SK-N-SH treated with all-trans-retinoic acid at 6 μM for 48 hours (cell line): ENCODE results near the gene PLCB4.

Source experiments
- ATAC-seq: fragments of 200-7000 bp; cut with Tn5 transposase; 3 replicates; pipeline ENCODE4 v1.9.1; 2020; ENCODE audit warnings: mild to moderate bottlenecking, moderate library complexity
- ARNTL ChIP-seq: fragments of 450-650 bp; formaldehyde crosslinking; IDR thresholded peaks from 2 replicates; pipeline ENCODE4 v1.5.0; 2020; ENCODE audit warnings: low read depth, mild to moderate bottlenecking, moderate library complexity, borderline replicate concordance
- BACH2 ChIP-seq: fragments of 250-450 bp; sonication (Bioruptor Pico); IDR thresholded peaks from 2 replicates; pipeline ENCODE4 v1.9.0; 2021; ENCODE audit warnings: mild to moderate bottlenecking, borderline replicate concordance
- ESRRG ChIP-seq: fragments of 250-450 bp; sonication (Bioruptor Pico); IDR thresholded peaks from 2 replicates; pipeline ENCODE4 v1.6.1; 2021; ENCODE audit warnings: mild to moderate bottlenecking
- GLIS3 ChIP-seq: fragments of 250-450 bp; sonication (Bioruptor Pico); IDR thresholded peaks from 2 replicates; pipeline ENCODE4 v1.5.0; 2020; ENCODE audit warnings: mild to moderate bottlenecking, moderate library complexity
- ISL1 ChIP-seq: fragments of 250-450 bp; sonication (Bioruptor Pico); IDR thresholded peaks from 2 replicates; pipeline ENCODE4 v2.1.2; 2022; ENCODE audit warnings: mild to moderate bottlenecking, moderate library complexity
- OSR1 ChIP-seq: fragments of 250-450 bp; sonication (Bioruptor Pico); IDR thresholded peaks from 2 replicates; pipeline ENCODE4 v1.8.0; 2022; ENCODE audit warnings: moderate library complexity, mild to moderate bottlenecking, inconsistent platforms
- PATZ1 ChIP-seq: fragments of 250-450 bp; sonication (Bioruptor Pico); IDR thresholded peaks from 2 replicates; pipeline ENCODE4 v1.8.0; 2020; ENCODE audit warnings: mild to moderate bottlenecking, moderate library complexity, borderline replicate concordance
- PPARA ChIP-seq: fragments of 250-450 bp; sonication (Bioruptor Pico); IDR thresholded peaks from 2 replicates; pipeline ENCODE4 v1.5.0; 2020; ENCODE audit warnings: mild to moderate bottlenecking, borderline replicate concordance
- RARB ChIP-seq: fragments of 250-450 bp; sonication (Bioruptor Pico); IDR thresholded peaks from 2 replicates; pipeline ENCODE4 v1.8.0; 2021; ENCODE audit warnings: mild to moderate bottlenecking, moderate library complexity
- SNAI2 ChIP-seq: fragments of 250-450 bp; sonication (Bioruptor Pico); IDR thresholded peaks from 2 replicates; pipeline ENCODE4 v1.5.0; 2020; ENCODE audit warnings: mild to moderate bottlenecking, moderate library complexity
- TCF4 ChIP-seq: fragments of 250-450 bp; sonication (Bioruptor Pico); IDR thresholded peaks from 2 replicates; pipeline ENCODE4 v1.8.0; 2021; ENCODE audit warnings: mild to moderate bottlenecking, moderate library complexity, borderline replicate concordance
- ZC3H10 ChIP-seq: fragments of 250-450 bp; sonication (Bioruptor Pico); IDR thresholded peaks from 2 replicates; pipeline ENCODE4 v1.5.1; 2021; ENCODE audit warnings: mild to moderate bottlenecking, moderate library complexity
- ZFP3 ChIP-seq: fragments of 250-450 bp; sonication (Bioruptor Pico); IDR thresholded peaks from 2 replicates; pipeline ENCODE4 v1.5.0; 2020; ENCODE audit warnings: mild to moderate bottlenecking, moderate library complexity
- ZFP30 ChIP-seq: fragments of 450-650 bp; formaldehyde crosslinking; IDR thresholded peaks from 2 replicates; pipeline ENCODE4 v1.5.0; 2022; ENCODE audit warnings: mild to moderate bottlenecking, moderate library complexity
- ZNF565 ChIP-seq: fragments of 450-650 bp; formaldehyde crosslinking; conservative IDR thresholded peaks from 2 replicates; pipeline ENCODE4 v1.5.0; 2020; ENCODE audit warnings: low read depth, mild to moderate bottlenecking, moderate library complexity
- ZNF70 ChIP-seq: fragments of 450-650 bp; formaldehyde crosslinking; IDR thresholded peaks from 2 replicates; pipeline ENCODE4 v1.5.0; 2020; ENCODE audit warnings: mild to moderate bottlenecking, moderate library complexity
- ZNF8 ChIP-seq: fragments of 450-650 bp; formaldehyde crosslinking; IDR thresholded peaks from 2 replicates; pipeline ENCODE4 v1.5.0; 2020; ENCODE audit warnings: mild to moderate bottlenecking, moderate library complexity
- TF ChIP-seq, protein P1 (sequence below): fragments of 250-450 bp; sonication (Bioruptor Pico); IDR thresholded peaks from 2 replicates; pipeline ENCODE4 v1.5.1; 2021; ENCODE audit warnings: mild to moderate bottlenecking, moderate library complexity
- TF ChIP-seq, protein P2 (sequence below): fragments of 250-450 bp; sonication (Bioruptor Pico); IDR thresholded peaks from 2 replicates; pipeline ENCODE4 v1.8.0; 2021; ENCODE audit warnings: low read depth, mild to moderate bottlenecking, moderate library complexity, borderline replicate concordance
- TF ChIP-seq, protein P3 (sequence below): fragments of 250-450 bp; sonication (Bioruptor Pico); IDR thresholded peaks from 2 replicates; pipeline ENCODE4 v1.5.1; 2020; ENCODE audit warnings: low read depth, mild to moderate bottlenecking, moderate library complexity

Gene PLCB4

GRCh38 chr20:9517297-9518162, 448.6 kb downstream of the PLCB4 start:
- ATAC-seq: no peak
- TF ChIP-seq ZNF70 (CRISPR knock-in tag): no peak
- no peak for TF ChIP-seq ZFP30
- no peak for TF ChIP-seq ZNF8 (CRISPR knock-in tag)
- no peak for TF ChIP-seq TCF4
- TF ChIP-seq ISL1: no peak
- TF ChIP-seq RARB: no peak
- TF ChIP-seq, protein P1, sequence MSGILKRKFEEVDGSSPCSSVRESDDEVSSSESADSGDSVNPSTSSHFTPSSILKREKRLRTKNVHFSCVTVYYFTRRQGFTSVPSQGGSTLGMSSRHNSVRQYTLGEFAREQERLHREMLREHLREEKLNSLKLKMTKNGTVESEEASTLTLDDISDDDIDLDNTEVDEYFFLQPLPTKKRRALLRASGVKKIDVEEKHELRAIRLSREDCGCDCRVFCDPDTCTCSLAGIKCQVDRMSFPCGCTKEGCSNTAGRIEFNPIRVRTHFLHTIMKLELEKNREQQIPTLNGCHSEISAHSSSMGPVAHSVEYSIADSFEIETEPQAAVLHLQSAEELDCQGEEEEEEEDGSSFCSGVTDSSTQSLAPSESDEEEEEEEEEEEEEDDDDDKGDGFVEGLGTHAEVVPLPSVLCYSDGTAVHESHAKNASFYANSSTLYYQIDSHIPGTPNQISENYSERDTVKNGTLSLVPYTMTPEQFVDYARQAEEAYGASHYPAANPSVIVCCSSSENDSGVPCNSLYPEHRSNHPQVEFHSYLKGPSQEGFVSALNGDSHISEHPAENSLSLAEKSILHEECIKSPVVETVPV: no peak
- TF ChIP-seq ESRRG: no peak
- no peak for TF ChIP-seq ARNTL (CRISPR knock-in tag)
- no peak for TF ChIP-seq SNAI2 (CRISPR knock-in tag)
- TF ChIP-seq, protein P2, sequence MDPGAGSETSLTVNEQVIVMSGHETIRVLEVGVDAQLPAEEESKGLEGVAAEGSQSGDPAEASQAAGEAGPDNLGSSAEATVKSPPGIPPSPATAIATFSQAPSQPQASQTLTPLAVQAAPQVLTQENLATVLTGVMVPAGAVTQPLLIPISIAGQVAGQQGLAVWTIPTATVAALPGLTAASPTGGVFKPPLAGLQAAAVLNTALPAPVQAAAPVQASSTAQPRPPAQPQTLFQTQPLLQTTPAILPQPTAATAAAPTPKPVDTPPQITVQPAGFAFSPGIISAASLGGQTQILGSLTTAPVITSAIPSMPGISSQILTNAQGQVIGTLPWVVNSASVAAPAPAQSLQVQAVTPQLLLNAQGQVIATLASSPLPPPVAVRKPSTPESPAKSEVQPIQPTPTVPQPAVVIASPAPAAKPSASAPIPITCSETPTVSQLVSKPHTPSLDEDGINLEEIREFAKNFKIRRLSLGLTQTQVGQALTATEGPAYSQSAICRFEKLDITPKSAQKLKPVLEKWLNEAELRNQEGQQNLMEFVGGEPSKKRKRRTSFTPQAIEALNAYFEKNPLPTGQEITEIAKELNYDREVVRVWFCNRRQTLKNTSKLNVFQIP (CRISPR knock-in tag): no peak
- TF ChIP-seq ZFP3 (CRISPR knock-in tag): no peak
- TF ChIP-seq PATZ1: no peak
- no peak for TF ChIP-seq OSR1 (CRISPR knock-in tag)
- TF ChIP-seq ZC3H10 (CRISPR knock-in tag): no peak
- TF ChIP-seq BACH2: no peak
- TF ChIP-seq, all 23 proteins: peak for 0

DNA sequence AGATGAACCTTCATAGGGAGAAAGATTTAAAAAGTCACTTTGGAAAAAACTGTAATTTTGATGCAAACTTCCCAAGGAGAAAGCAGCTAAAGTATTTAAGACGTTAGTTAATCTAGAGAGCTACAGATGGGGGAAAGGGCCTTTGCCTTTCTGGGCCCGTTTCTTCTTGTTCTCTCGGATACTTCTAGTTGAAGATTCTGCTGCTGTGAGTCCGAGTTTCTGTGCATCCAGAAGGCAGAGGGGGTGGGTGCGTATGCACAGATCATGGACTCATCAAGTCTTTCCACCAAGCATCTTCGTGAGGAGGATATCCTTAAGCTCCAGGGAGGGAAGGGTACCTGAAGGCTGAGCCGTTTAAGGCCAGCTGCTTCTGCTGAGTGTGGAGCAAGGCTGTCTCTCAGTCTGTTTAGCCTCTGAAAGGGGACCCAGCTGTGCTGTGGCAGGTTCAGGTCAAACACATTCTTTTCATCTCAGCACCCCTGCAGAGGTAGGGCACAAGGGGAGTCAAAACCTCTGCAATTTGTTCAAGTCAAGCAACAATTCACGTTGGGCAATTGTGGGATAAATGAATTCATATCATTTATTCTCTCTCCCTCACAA, 449.8 kb downstream of the PLCB4 start:
- TF ChIP-seq ESRRG (no peak), SNAI2 (CRISPR knock-in tag) (no peak), GLIS3 (no peak), ARNTL (CRISPR knock-in tag) (no peak), BACH2 (no peak), ZNF8 (CRISPR knock-in tag) (no peak), PPARA (CRISPR knock-in tag) (no peak), PATZ1 (no peak), ZNF565 (CRISPR knock-in tag) (no peak), ZFP3 (CRISPR knock-in tag) (no peak), ZNF70 (CRISPR knock-in tag) (no peak), RARB (no peak)
- TF ChIP-seq, protein P2 (CRISPR knock-in tag): no peak
- TF ChIP-seq, protein P3, sequence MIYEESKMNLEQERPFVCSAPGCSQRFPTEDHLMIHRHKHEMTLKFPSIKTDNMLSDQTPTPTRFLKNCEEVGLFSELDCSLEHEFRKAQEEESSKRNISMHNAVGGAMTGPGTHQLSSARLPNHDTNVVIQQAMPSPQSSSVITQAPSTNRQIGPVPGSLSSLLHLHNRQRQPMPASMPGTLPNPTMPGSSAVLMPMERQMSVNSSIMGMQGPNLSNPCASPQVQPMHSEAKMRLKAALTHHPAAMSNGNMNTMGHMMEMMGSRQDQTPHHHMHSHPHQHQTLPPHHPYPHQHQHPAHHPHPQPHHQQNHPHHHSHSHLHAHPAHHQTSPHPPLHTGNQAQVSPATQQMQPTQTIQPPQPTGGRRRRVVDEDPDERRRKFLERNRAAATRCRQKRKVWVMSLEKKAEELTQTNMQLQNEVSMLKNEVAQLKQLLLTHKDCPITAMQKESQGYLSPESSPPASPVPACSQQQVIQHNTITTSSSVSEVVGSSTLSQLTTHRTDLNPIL: no peak
- TF ChIP-seq, protein P1: no peak
- no peak for ATAC-seq
